Neuronal stem cell (in vitro differentiated cells): Measurements from ENCODE around the gene IGFBP4.

Experiments
- DNase-seq: peaks from one replicate; pipeline ENCODE4 v3.0.0-alpha.2; 2013; ENCODE audit warnings: low spot score
- H2AFZ ChIP-seq: one replicate; pipeline ENCODE4 v1.6.1; 2013; ENCODE audit warnings: mild to moderate bottlenecking, low read length, inconsistent platforms
- H2AK5ac ChIP-seq: 2 replicates; pipeline ENCODE4 v1.6.1; 2013; ENCODE audit warnings: low read depth, mild to moderate bottlenecking, inconsistent platforms, low read length, moderate library complexity, mixed read lengths
- H2BK120ac ChIP-seq: 2 replicates; pipeline ENCODE4 v1.6.1; 2013; ENCODE audit warnings: low read depth, mild to moderate bottlenecking, inconsistent platforms, low read length, moderate library complexity, mixed read lengths
- H2BK12ac ChIP-seq: one replicate; pipeline ENCODE4 v1.6.1; 2013; ENCODE audit warnings: low read length, inconsistent platforms
- H2BK15ac ChIP-seq: 2 replicates; pipeline ENCODE4 v1.6.1; 2013; ENCODE audit warnings: mild to moderate bottlenecking, low read length, inconsistent platforms, mixed read lengths
- H2BK5ac ChIP-seq: one replicate; pipeline ENCODE4 v1.6.1; 2013; ENCODE audit warnings: inconsistent platforms, mild to moderate bottlenecking, low read length, moderate library complexity
- H3K14ac ChIP-seq: one replicate; pipeline ENCODE4 v1.6.1; 2013; ENCODE audit warnings: low read length, inconsistent platforms
- H3K18ac ChIP-seq: 2 replicates; pipeline ENCODE4 v1.6.1; 2013; ENCODE audit warnings: low read length, inconsistent platforms
- H3K23ac ChIP-seq: 2 replicates; pipeline ENCODE4 v1.6.1; 2013; ENCODE audit warnings: low read depth, mild to moderate bottlenecking, mixed read lengths, low read length, inconsistent platforms; ENCODE audit not compliant: poor library complexity
- H3K27ac ChIP-seq: replicated peaks from 3 replicates; pipeline ENCODE4 v1.5.1; 2013; ENCODE audit warnings: low read length, inconsistent platforms
- H3K27me3 ChIP-seq, 3 experiments: 2 replicates each; pipeline ENCODE4 v1.6.1; 2013; ENCODE audit warnings: low read length in 3 of 3, mild to moderate bottlenecking in 2 of 3, inconsistent platforms in 1 of 3, low read depth in 1 of 3, mixed read lengths in 1 of 3, moderate library complexity in 1 of 3; ENCODE audit not compliant: control insufficient read depth in 3 of 3, insufficient read depth in 3 of 3
- H3K36me3 ChIP-seq, 2 donors: replicated peaks in 1 of 2; 2 replicates each; pipeline ENCODE4 v1.6.1; 2013; ENCODE audit warnings: low read length in 2 of 2; ENCODE audit not compliant: control insufficient read depth in 2 of 2, insufficient read depth in 2 of 2
- H3K4ac ChIP-seq: 2 replicates; pipeline ENCODE4 v1.6.1; 2013; ENCODE audit warnings: inconsistent platforms, mild to moderate bottlenecking, low read length, moderate library complexity
- H3K4me1 ChIP-seq, 2 donors: 1 replicate in 1 of 2; 2 replicates in 1 of 2; pipeline ENCODE4 v1.6.1; 2013; ENCODE audit warnings: low read length in 2 of 2, low read depth in 1 of 2; ENCODE audit not compliant: control insufficient read depth in 2 of 2, insufficient read depth in 1 of 2
- H3K4me2 ChIP-seq: one replicate; pipeline ENCODE4 v1.6.1; 2013; ENCODE audit warnings: mild to moderate bottlenecking, low read length, inconsistent platforms; ENCODE audit not compliant: insufficient read depth, poor library complexity, severe bottlenecking
- H3K4me3 ChIP-seq, 2 donors: 2 replicates each; pipeline ENCODE4 v1.5.1; 2013; ENCODE audit warnings: low read length in 2 of 2, mild to moderate bottlenecking in 2 of 2, inconsistent platforms in 1 of 2, moderate library complexity in 1 of 2
- H3K79me1 ChIP-seq: one replicate; pipeline ENCODE4 v1.6.1; 2013; ENCODE audit warnings: low read depth, mild to moderate bottlenecking, inconsistent platforms, low read length, moderate library complexity
- H3K9ac ChIP-seq: one replicate; pipeline ENCODE4 v1.6.1; 2013; ENCODE audit warnings: mild to moderate bottlenecking, low read depth, low read length, inconsistent platforms; ENCODE audit not compliant: poor library complexity
- H3K9me3 ChIP-seq, 2 donors: replicated peaks in 1 of 2; 2 replicates each; pipeline versions ENCODE3 to v1.6.1; 2013; ENCODE audit warnings: low read length in 2 of 2, mild to moderate bottlenecking in 2 of 2, inconsistent platforms in 1 of 2, low read depth in 1 of 2, mixed read lengths in 1 of 2, moderate library complexity in 1 of 2; ENCODE audit not compliant: control insufficient read depth in 2 of 2, insufficient read depth in 1 of 2
- H4K8ac ChIP-seq: one replicate; pipeline ENCODE4 v1.6.1; 2013; ENCODE audit warnings: low read depth, mild to moderate bottlenecking, inconsistent platforms, low read length, moderate library complexity
- H4K91ac ChIP-seq: one replicate; pipeline ENCODE4 v1.6.1; 2013; ENCODE audit warnings: low read length, low read depth, mild to moderate bottlenecking, inconsistent platforms; ENCODE audit not compliant: poor library complexity
- whole genome bisulfite sequencing, 2 donors: extraction: QIAGEN DNeasy Blood & Tissue Kit; methylation state at CpG; one replicate each; pipeline ENCODE4 v1.1.7; 2013; ENCODE audit warnings: missing lambda C conversion rate in 2 of 2, mixed read lengths in 1 of 2; ENCODE audit not compliant: insufficient read length in 2 of 2, insufficient replicate concordance in 1 of 2; ENCODE audit errors: extremely low coverage in 2 of 2; 5-methylcytosine and 5-hydroxymethylcytosine counted together

Gene IGFBP4

DNA sequence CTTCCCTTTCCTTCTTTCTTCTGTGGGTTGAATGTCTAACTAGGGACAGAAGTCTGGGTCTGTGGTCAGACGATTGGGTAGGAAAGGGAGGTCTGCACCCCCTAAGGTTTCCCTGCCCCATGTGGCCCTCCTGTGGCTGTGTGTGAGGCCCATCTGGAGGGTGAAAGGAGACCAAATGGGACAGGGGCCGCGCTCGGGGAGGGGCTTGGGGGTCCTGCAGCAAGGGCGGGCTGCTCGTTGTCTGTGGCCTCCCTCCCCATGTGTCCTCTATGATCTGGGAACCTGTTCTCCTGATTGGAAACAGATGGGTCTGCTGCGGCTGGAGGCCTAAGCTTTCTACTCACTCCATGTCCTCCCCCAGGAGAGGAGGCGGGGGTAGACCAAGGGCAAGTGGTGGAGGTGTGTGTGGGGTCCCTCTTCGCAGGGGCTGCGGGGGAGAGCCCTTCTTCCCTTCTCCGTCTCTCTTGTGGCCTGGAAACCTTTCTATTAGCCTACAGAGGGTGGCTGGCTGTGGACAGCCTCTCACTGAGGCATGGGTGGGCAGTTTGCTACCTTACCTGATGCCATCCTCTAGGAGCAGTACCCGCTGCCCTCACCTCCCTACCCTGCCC lies 18.6 kb downstream of the IGFBP4 start:
- Histone ChIP-seq H3K18ac (no peak overlapping the region), H3K4me3 (no peak overlapping the region), H3K4me2 (no peak overlapping the region), H4K8ac (no peak overlapping the region), H2AFZ (peak overlapping the region; percentile 95), H3K4me1 (peaks cover 12 to 14% of the 10 kb centered on the region in 2 donors), H2BK5ac (no peak overlapping the region), H3K4ac (no peak overlapping the region), H3K36me3 (peaks cover 3 to 7% of the 10 kb centered on the region in 2 donors), H2AK5ac (peak overlapping the region; percentile 86), H3K9me3 (peaks cover 0 to 2% of the 10 kb centered on the region in 2 donors), H2BK12ac (no peak overlapping the region), H3K23ac (no peak overlapping the region), H3K79me1 (no peaks in the 10 kb centered on the region), H2BK120ac (no peak overlapping the region), H3K27ac (no peak overlapping the region), H4K91ac (peak overlapping the region; percentile 49), H3K27me3 (no peaks in the 10 kb centered on the region), H3K14ac (no peak overlapping the region), H3K9ac (no peak overlapping the region), H2BK15ac (no peak overlapping the region)
- WGBS, 2 donors: no CpG with 5 or more reads among the region's 12 CpGs
- DNase-seq: no peak

DNA sequence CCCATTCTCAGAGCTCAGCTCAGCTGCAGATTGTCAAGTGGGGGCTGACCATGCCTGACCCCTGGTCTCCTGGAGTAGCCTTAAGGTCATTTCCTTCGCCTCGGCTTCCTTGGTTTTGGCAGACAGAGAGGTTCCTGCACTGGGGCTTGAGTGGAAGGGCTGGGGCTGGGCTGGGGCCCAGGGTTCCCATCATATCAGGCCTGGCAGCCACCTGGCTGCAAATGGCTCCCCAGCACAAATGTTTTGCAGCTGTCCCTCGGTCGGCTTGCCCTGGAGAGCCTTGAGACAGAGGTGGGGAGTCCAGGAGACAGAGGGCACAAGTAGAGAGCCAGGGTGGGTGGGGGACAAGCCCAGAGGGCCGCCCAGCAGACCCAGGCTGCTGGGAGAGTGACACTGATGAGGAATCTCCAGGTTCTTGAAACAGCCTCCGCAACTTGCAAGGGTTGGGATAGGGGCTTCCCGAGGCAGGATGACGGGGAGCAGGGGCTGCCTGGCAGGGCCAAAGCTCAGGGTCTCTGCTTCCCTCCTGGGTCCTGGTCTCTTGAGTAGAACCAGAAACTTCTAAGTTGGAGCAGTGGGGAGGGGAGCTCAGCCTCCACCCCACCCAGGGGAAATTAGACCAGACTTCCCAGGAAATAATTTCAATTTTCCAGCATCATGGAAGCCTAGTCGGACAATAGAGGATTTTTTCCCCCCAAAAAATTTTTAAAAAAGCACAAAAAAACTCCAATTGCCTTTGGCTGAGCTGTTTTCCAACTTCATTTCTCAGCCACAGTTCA lies 19.3 kb downstream of the IGFBP4 start:
- no peak for DNase-seq
- Histone ChIP-seq H3K4ac (no peak overlapping the region), H3K23ac (no peak overlapping the region), H3K9me3 (peaks cover 0 to 2% of the 10 kb centered on the region in 2 donors), H2BK5ac (no peak overlapping the region), H3K79me1 (no peaks in the 10 kb centered on the region), H3K27me3 (no peaks in the 10 kb centered on the region), H2AFZ (peak overlapping the region; percentile 95), H3K27ac (no peak overlapping the region), H2BK15ac (no peak overlapping the region), H3K14ac (no peak overlapping the region), H4K91ac (no peak overlapping the region), H4K8ac (no peak overlapping the region), H2BK120ac (no peak overlapping the region), H3K36me3 (peaks cover 0 to 3% of the 10 kb centered on the region in 2 donors), H3K18ac (peak overlapping the region; percentile 90), H2AK5ac (peak overlapping the region; percentile 86), H3K4me1 (peaks cover 12 to 14% of the 10 kb centered on the region in 2 donors), H2BK12ac (no peak overlapping the region), H3K4me2 (no peak overlapping the region), H3K4me3 (no peak overlapping the region), H3K9ac (no peak overlapping the region)
- WGBS, 2 donors: no CpG with 5 or more reads among the region's 9 CpGs

DNA sequence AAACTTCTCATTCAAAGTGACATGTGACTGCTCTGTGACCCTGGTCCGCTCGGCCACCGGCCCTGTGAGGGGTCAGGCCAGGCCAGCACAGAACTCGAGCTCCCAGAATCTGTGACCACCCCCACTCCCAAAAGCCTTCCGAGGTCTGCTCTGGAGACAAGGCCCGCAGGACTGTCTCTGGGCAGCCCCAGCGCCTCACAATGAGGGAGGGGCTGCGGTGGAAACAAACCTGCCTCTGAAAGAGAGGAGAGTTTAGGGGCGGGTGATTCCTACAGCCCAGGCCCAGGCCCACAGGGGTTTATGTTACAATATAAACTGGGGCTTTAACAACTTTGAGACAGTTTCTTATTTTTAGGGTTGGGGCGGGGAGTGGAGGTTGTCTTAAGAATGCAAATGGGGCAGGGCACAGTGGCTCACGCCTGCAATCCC lies 19.9 kb downstream of the IGFBP4 start:
- no peak overlapping the region for H3K27ac ChIP-seq
- no peak for DNase-seq
- WGBS, 2 donors: no CpG with 5 or more reads among the region's 11 CpGs
- no peak overlapping the region for H2AK5ac ChIP-seq
- no peak overlapping the region for H3K4me2 ChIP-seq
- no peak overlapping the region for H3K23ac ChIP-seq
- no peak overlapping the region for H3K9ac ChIP-seq
- no peaks in the 10 kb centered on the region for H3K27me3 ChIP-seq
- peaks cover 10% of the 10 kb centered on the region in 2 donors for H3K4me1 ChIP-seq
- no peak overlapping the region for H2BK12ac ChIP-seq
- H2BK5ac ChIP-seq: no peak overlapping the region
- H3K18ac ChIP-seq: no peak overlapping the region
- H4K8ac ChIP-seq: no peak overlapping the region
- peak overlapping the region; percentile 95 for H2AFZ ChIP-seq
- no peak overlapping the region for H3K14ac ChIP-seq
- H3K4me3 ChIP-seq: no peak overlapping the region
- H4K91ac ChIP-seq: no peak overlapping the region
- peaks cover 0 to 3% of the 10 kb centered on the region in 2 donors for H3K36me3 ChIP-seq
- no peak overlapping the region for H2BK15ac ChIP-seq
- H3K9me3 ChIP-seq: peaks cover 0 to 2% of the 10 kb centered on the region in 2 donors
- no peaks in the 10 kb centered on the region for H3K79me1 ChIP-seq
- H3K4ac ChIP-seq: no peak overlapping the region
- H2BK120ac ChIP-seq: no peak overlapping the region

DNA sequence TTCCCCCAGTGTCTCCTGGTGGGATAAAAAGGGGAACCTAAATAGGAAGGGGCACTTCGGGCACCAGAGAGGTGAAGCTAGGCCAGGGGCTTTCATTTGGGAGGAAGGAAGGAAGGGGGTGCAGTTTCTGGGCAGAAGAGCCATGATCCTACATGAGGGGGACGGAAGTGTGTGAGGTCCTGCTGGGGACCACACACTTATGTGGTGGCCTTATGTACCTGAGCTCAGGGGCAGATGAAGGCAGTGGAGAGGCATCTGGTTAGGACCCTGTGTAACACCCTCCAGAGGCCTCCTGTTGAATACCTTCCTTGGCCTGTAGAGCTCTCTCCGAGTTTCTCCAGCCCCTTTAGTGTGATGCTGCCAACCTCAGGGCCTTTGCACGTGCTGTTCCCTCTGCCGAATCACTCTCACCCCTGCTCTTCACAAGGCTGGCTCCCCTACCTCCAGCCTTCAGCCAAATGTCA lies 21.2 kb downstream of the IGFBP4 start:
- no CpG with 5 or more reads among the region's 5 CpGs for WGBS, 2 donors
- no peak overlapping the region for H2BK12ac ChIP-seq
- H3K4me3 ChIP-seq: no peak overlapping the region
- no peak overlapping the region for H3K23ac ChIP-seq
- no peak overlapping the region for H2BK120ac ChIP-seq
- H3K36me3 ChIP-seq: no peaks in the 10 kb centered on the region
- H3K27me3 ChIP-seq: no peaks in the 10 kb centered on the region
- no peaks in the 10 kb centered on the region for H3K79me1 ChIP-seq
- no peak overlapping the region for H3K4ac ChIP-seq
- peak overlapping the region; percentile 73 for H2BK15ac ChIP-seq
- H3K9me3 ChIP-seq: peaks cover 0 to 2% of the 10 kb centered on the region in 2 donors
- H3K27ac ChIP-seq: no peak overlapping the region
- DNase-seq: no peak
- H3K18ac ChIP-seq: no peak overlapping the region
- H2AFZ ChIP-seq: no peak overlapping the region
- H3K4me1 ChIP-seq: peaks cover 3 to 10% of the 10 kb centered on the region in 2 donors
- H3K14ac ChIP-seq: no peak overlapping the region
- H2AK5ac ChIP-seq: peak overlapping the region; percentile 17
- no peak overlapping the region for H3K9ac ChIP-seq
- no peak overlapping the region for H4K91ac ChIP-seq
- H4K8ac ChIP-seq: no peak overlapping the region
- peak overlapping the region; percentile 46 for H2BK5ac ChIP-seq
- H3K4me2 ChIP-seq: no peak overlapping the region
